ENCODE results near the gene SPRR5.

The SPRR5 gene

GRCh38 chr1:152996633-152997400, 49.8 kb downstream of the SPRR5 start:
- TF ChIP-seq, protein P1, sequence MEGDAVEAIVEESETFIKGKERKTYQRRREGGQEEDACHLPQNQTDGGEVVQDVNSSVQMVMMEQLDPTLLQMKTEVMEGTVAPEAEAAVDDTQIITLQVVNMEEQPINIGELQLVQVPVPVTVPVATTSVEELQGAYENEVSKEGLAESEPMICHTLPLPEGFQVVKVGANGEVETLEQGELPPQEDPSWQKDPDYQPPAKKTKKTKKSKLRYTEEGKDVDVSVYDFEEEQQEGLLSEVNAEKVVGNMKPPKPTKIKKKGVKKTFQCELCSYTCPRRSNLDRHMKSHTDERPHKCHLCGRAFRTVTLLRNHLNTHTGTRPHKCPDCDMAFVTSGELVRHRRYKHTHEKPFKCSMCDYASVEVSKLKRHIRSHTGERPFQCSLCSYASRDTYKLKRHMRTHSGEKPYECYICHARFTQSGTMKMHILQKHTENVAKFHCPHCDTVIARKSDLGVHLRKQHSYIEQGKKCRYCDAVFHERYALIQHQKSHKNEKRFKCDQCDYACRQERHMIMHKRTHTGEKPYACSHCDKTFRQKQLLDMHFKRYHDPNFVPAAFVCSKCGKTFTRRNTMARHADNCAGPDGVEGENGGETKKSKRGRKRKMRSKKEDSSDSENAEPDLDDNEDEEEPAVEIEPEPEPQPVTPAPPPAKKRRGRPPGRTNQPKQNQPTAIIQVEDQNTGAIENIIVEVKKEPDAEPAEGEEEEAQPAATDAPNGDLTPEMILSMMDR (IDR thresholded peaks at IDR 0.05; ENCODE audit: insufficient read depth, low read length, poor library complexity, severe bottlenecking), result no peak
- DNase-seq (ENCODE audit: extremely low read depth, insufficient read length), result no peak

GRCh38 chr1:152997901-152998300, 50.9 kb downstream of the SPRR5 start:
- peaks cover 2% of the 10 kb centered on the region; the same call in 1 of the 2 replicates for H3K27me3 ChIP-seq (replicated peaks; ENCODE audit: control insufficient read depth, insufficient read depth, low read length)
- no peaks in the 10 kb centered on the region for H3K36me3 ChIP-seq (ENCODE audit: control insufficient read depth, insufficient read depth, low read length)
- no peak overlapping the region for H3K4me3 ChIP-seq (replicated peaks; ENCODE audit: low read depth, low read length)
- no peak for DNase-seq (ENCODE audit: extremely low read depth, insufficient read length)
- TF ChIP-seq, protein P1 (IDR thresholded peaks at IDR 0.05; ENCODE audit: insufficient read depth, low read length, poor library complexity, severe bottlenecking), result no peak

More at GRCh38 chr1:152996633-152997400, 49.8 kb downstream of the SPRR5 start:
- Histone ChIP-seq H3K4me3 (replicated peaks; ENCODE audit: low read depth, low read length) (no peak overlapping the region), H3K36me3 (ENCODE audit: control insufficient read depth, insufficient read depth, low read length) (no peaks in the 10 kb centered on the region), H3K27me3 (replicated peaks; ENCODE audit: control insufficient read depth, insufficient read depth, low read length) (peaks cover 2% of the 10 kb centered on the region; the same call in 1 of the 2 replicates)

- H3K36me3 ChIP-seq (ENCODE audit: control insufficient read depth, insufficient read depth, low read length), result no peaks in the 10 kb centered on the region
- TF ChIP-seq, protein P1 (IDR thresholded peaks at IDR 0.05; ENCODE audit: insufficient read depth, low read length, poor library complexity, severe bottlenecking), result no peak
- no peak overlapping the region for H3K4me3 ChIP-seq (replicated peaks; ENCODE audit: low read depth, low read length)
- peaks cover 2% of the 10 kb centered on the region; the same call in 1 of the 2 replicates for H3K27me3 ChIP-seq (replicated peaks; ENCODE audit: control insufficient read depth, insufficient read depth, low read length)
- DNase-seq (ENCODE audit: extremely low read depth, insufficient read length), result no peak
Observed at GRCh38 chr1:152998476-152998875, 51.5 kb downstream of the SPRR5 start.
